Loucy (cell line): ENCODE data around the gene ZFP62.

Source experiments
- H2AFZ ChIP-seq: fragments of 200-600 bp; sonication (generic); 2 replicates; pipeline ENCODE4 v1.6.0; 2016; ENCODE audit warnings: antibody characterized with exemption, mild to moderate bottlenecking, low read length, moderate library complexity
- H3F3A ChIP-seq: fragments of 200-600 bp; 2 replicates; pipeline ENCODE4 v1.6.0; 2016; ENCODE audit warnings: antibody characterized with exemption, low read depth, mild to moderate bottlenecking
- H3K27me3 ChIP-seq: fragments of 200-600 bp; sonication (generic); 2 replicates; pipeline ENCODE4 v1.6.1; 2014; ENCODE audit warnings: low read length, mild to moderate bottlenecking; ENCODE audit not compliant: insufficient read depth, poor library complexity, severe bottlenecking
- H3K36me3 ChIP-seq: fragments of 200-600 bp; sonication (generic); 2 replicates; pipeline ENCODE4 v1.6.1; 2016; ENCODE audit warnings: low read length; ENCODE audit not compliant: insufficient read depth
- H3K4me1 ChIP-seq: fragments of 200-600 bp; sonication (generic); 2 replicates; pipeline ENCODE4 v1.5.1; 2014; ENCODE audit warnings: low read length, mild to moderate bottlenecking; ENCODE audit not compliant: insufficient read depth, poor library complexity, severe bottlenecking
- H3K4me2 ChIP-seq: fragments of 200-600 bp; sonication (generic); 2 replicates; pipeline ENCODE4 v1.6.0; 2014; ENCODE audit warnings: antibody characterized with exemption, low read length, low read depth, mild to moderate bottlenecking; ENCODE audit not compliant: poor library complexity, severe bottlenecking
- H3K4me3 ChIP-seq: fragments of 200-600 bp; sonication (generic); 2 replicates; pipeline ENCODE4 v1.5.1; 2014; ENCODE audit warnings: low read length, mild to moderate bottlenecking, mixed read lengths; ENCODE audit not compliant: poor library complexity, severe bottlenecking
- H3K79me2 ChIP-seq: fragments of 200-600 bp; sonication (generic); 2 replicates; pipeline ENCODE4 v1.6.1; 2014; ENCODE audit warnings: low read length; ENCODE audit not compliant: insufficient read depth
- H3K9ac ChIP-seq: fragments of 200-600 bp; sonication (generic); 2 replicates; pipeline ENCODE4 v1.6.0; 2014; ENCODE audit warnings: mild to moderate bottlenecking, low read depth, low read length, moderate library complexity; ENCODE audit not compliant: poor library complexity, severe bottlenecking
- H3K9me2 ChIP-seq: fragments of 200-600 bp; sonication (generic); replicated peaks from 2 replicates; pipeline ENCODE4 v1.6.1; 2016; ENCODE audit warnings: low read depth, low read length, mixed read lengths
- H3K9me3 ChIP-seq: fragments of 200-600 bp; sonication (generic); 2 replicates; pipeline ENCODE4 v1.6.1; 2014; ENCODE audit warnings: mild to moderate bottlenecking, antibody characterized with exemption, low read length, low read depth; ENCODE audit not compliant: insufficient read depth
- H4K20me1 ChIP-seq: fragments of 200-600 bp; sonication (generic); 2 replicates; pipeline ENCODE4 v1.6.0; 2014; ENCODE audit warnings: antibody characterized with exemption, low read length, mild to moderate bottlenecking; ENCODE audit not compliant: insufficient read depth, poor library complexity, severe bottlenecking
- EZH2phosphoT487 ChIP-seq: fragments of 200-600 bp; IDR thresholded peaks from 2 replicates; pipeline ENCODE4 v1.6.1; 2018; ENCODE audit warnings: antibody characterized with exemption, mild to moderate bottlenecking, moderate library complexity, borderline replicate concordance
- TF ChIP-seq, protein P1 (sequence below): fragments of 200-600 bp; sonication (generic); conservative IDR thresholded peaks from 2 replicates; pipeline ENCODE4 v1.5.1; 2014; ENCODE audit warnings: mild to moderate bottlenecking, antibody characterized with exemption, low read length

The ZFP62 gene

DNA sequence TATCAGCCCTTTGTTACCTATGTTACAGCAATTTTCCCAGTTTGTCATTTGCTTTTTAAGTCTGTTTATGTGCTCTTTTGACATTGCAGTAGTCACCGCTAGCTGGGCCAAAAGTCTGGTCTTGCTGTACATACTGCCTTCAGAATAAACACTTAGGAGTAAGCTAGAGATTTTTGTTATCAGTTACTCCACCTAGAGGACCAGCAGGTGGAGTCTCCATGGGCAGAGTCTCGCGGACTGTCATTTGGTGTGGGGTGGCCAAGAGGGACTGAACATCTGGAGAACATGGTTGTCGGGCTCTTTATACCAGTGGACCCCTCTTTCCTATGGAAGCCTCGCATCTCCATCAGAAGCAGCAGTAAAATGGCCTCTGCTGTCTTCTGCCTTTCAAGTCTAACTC is 47.7 kb downstream of the ZFP62 start:
- H3K9me2 ChIP-seq, result no peaks in the 10 kb centered on the region
- H3K4me3 ChIP-seq, result no peak overlapping the region
- H3F3A ChIP-seq, result no peaks in the 10 kb centered on the region
- peaks cover 18% of the 10 kb centered on the region for H3K79me2 ChIP-seq
- H3K9me3 ChIP-seq, result no peaks in the 10 kb centered on the region
- H3K9ac ChIP-seq, result no peak overlapping the region
- no peak overlapping the region for H3K4me2 ChIP-seq
- H4K20me1 ChIP-seq, result no peaks in the 10 kb centered on the region
- H3K36me3 ChIP-seq, result no peaks in the 10 kb centered on the region
- H2AFZ ChIP-seq, result no peak overlapping the region
- H3K27me3 ChIP-seq, result no peaks in the 10 kb centered on the region
- no peak for TF ChIP-seq EZH2phosphoT487
- TF ChIP-seq, protein P1, sequence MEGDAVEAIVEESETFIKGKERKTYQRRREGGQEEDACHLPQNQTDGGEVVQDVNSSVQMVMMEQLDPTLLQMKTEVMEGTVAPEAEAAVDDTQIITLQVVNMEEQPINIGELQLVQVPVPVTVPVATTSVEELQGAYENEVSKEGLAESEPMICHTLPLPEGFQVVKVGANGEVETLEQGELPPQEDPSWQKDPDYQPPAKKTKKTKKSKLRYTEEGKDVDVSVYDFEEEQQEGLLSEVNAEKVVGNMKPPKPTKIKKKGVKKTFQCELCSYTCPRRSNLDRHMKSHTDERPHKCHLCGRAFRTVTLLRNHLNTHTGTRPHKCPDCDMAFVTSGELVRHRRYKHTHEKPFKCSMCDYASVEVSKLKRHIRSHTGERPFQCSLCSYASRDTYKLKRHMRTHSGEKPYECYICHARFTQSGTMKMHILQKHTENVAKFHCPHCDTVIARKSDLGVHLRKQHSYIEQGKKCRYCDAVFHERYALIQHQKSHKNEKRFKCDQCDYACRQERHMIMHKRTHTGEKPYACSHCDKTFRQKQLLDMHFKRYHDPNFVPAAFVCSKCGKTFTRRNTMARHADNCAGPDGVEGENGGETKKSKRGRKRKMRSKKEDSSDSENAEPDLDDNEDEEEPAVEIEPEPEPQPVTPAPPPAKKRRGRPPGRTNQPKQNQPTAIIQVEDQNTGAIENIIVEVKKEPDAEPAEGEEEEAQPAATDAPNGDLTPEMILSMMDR, result peak; percentile 42
- peaks cover 26% of the 10 kb centered on the region for H3K4me1 ChIP-seq

DNA sequence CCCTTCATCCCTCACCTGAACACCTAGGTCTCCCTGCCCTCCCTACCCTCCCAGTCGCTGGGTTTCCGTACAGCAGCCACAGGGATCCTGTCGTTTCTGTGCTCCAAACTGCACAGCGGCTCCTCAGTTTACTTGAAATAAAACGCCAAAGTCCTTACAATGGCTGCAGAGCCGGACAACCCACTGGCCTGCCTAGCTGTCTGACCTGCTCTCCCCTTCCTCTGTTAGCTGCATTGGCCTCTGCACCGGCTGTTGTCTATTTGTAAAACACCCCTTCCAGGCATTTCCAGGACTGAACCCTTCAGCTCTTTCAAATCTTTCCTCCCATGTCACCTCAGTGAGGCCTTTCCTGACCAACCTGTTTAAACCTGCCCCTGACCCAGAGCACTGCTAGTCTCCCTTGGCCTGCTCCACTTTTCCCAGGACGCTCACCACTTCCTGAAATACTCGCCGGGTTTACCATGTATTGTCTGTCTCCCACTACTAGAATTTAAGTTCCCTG is 49.4 kb downstream of the ZFP62 start:
- Histone ChIP-seq H3K4me2 (peak overlapping the region; percentile 85), H3K36me3 (no peaks in the 10 kb centered on the region), H3K4me3 (peak overlapping the region; percentile 95), H3K4me1 (peaks cover 28% of the 10 kb centered on the region), H3K27me3 (no peaks in the 10 kb centered on the region), H3F3A (no peaks in the 10 kb centered on the region), H3K9ac (peak overlapping the region; percentile 87), H3K79me2 (peaks cover 35% of the 10 kb centered on the region), H4K20me1 (no peaks in the 10 kb centered on the region), H2AFZ (no peak overlapping the region), H3K9me2 (no peaks in the 10 kb centered on the region), H3K9me3 (no peaks in the 10 kb centered on the region)
- TF ChIP-seq, protein P1, result no peak
- no peak for TF ChIP-seq EZH2phosphoT487

DNA sequence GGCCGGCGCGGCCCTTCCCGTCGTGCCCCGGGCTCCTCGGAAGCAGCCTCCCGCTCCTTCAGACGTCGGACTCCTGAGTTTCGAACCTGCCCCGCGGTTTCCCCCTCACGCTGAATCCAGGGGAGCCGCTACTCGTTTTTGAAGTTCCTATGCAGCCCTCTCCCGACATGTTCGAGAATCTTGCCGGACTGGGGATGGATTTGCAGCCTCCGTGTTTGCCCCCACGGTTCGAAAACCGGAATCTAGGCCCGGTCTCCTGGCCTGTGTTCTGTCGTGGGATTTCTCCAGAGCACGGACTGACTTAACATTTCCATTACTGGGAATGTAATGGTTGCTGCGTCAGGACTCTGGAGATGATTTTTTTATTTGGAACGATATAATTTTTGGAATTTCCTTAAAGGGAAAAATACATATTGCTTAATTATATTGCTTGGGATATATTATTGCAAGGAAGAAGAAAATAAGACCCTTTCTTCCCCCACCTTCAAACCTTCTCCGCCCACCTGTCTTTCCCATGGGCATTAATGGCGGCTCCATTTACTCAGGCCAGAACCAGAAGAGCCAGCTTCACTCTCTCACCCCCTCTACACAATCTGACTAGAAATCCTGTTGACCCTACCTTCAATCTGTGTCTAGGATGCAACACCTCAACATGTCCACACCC is 50.0 kb downstream of the ZFP62 start:
- H3K79me2 ChIP-seq, result peaks cover 41% of the 10 kb centered on the region
- H3K4me2 ChIP-seq, result peak overlapping the region; percentile 85
- no peaks in the 10 kb centered on the region for H4K20me1 ChIP-seq
- 0 out of 2 replicates have a peak overlapping the region, but pooled peaks have one; percentile 84 for H2AFZ ChIP-seq
- H3K9me3 ChIP-seq, result no peaks in the 10 kb centered on the region
- H3K4me3 ChIP-seq, result peak overlapping the region; percentile 95
- H3K9ac ChIP-seq, result peak overlapping the region; percentile 87
- no peak for TF ChIP-seq EZH2phosphoT487
- TF ChIP-seq, protein P1, result no peak
- H3F3A ChIP-seq, result no peaks in the 10 kb centered on the region
- H3K9me2 ChIP-seq, result no peaks in the 10 kb centered on the region
- no peaks in the 10 kb centered on the region for H3K27me3 ChIP-seq
- no peaks in the 10 kb centered on the region for H3K36me3 ChIP-seq
- H3K4me1 ChIP-seq, result peaks cover 24% of the 10 kb centered on the region
